GM12874 (cell line): Measurements from ENCODE around the gene SMIM38.

Experiments
- CTCF ChIP-seq: IDR thresholded peaks from 2 replicates; pipeline ENCODE4 v1.5.1; 2011; ENCODE audit warnings: low read depth, mild to moderate bottlenecking, control low read depth, low read length, moderate library complexity; ENCODE audit not compliant: insufficient read depth

SMIM38 gene

GRCh38 chr11:69130654-69131053, 25.1 kb upstream of the SMIM38 start:
- no peak for TF ChIP-seq CTCF

GRCh38 chr11:69131121-69131566, 24.6 kb upstream of the SMIM38 start:
- no peak for TF ChIP-seq CTCF

GRCh38 chr11:69131644-69132300, 24.0 kb upstream of the SMIM38 start:
- TF ChIP-seq CTCF: no peak

GRCh38 chr11:69132301-69132670, 23.4 kb upstream of the SMIM38 start:
- no peak for TF ChIP-seq CTCF

- no peak for TF ChIP-seq CTCF
Measured at GRCh38 chr11:69133251-69133650, 22.5 kb upstream of the SMIM38 start.

- no peak for TF ChIP-seq CTCF
Measured at GRCh38 chr11:69134957-69135356, 20.8 kb upstream of the SMIM38 start.

GRCh38 chr11:69135420-69136363, 20.0 kb upstream of the SMIM38 start:
- no peak for TF ChIP-seq CTCF
